ENCODE results near the gene SSR1. TPM values are rescaled to one million over a fixed set of nuclear protein-coding genes. Genes with fewer than 3 reads are reported as not detected.

SSR1 gene
- total and polyA plus RNA-seq, 4 donors = 43.6 to 115 (median 79.9) TPM

- TF ChIP-seq JUND (IDR thresholded peaks at IDR 0.05) = peak; percentile 46 to 56
- TF ChIP-seq RAD21 (IDR thresholded peaks at IDR 0.05) = peak in 1 of 2 donors; percentile 8
- TF ChIP-seq HNF4A (conservative IDR thresholded peaks at IDR 0.05) = peak in 1 of 2 donors; percentile 37
- no peak for TF ChIP-seq NR2F2 (IDR thresholded peaks at IDR 0.05)
- TF ChIP-seq RXRA (IDR thresholded peaks at IDR 0.05) = peak in 1 of 2 donors; percentile 33
- TF ChIP-seq HNF4G (IDR thresholded peaks at IDR 0.05) = no peak
- Histone ChIP-seq H3K27ac (ENCODE audit: low read depth in 1 of 2, low read length in 2 of 2) (peak overlapping the region; percentile 69 to 87), H3K36me3 (ENCODE audit: control insufficient read depth in 4 of 4, insufficient read depth in 3 of 4, low read depth in 1 of 4, low read length in 3 of 4) (peaks cover 3 to 14% (median 7%) of the 10 kb centered on the region in 4 donors), H3K9me3 (ENCODE audit: control insufficient read depth in 4 of 4, low read length in 3 of 4) (no peaks in the 10 kb centered on the region), H3K9ac (ENCODE audit: low read depth in 1 of 2, low read length in 2 of 2) (peak overlapping the region; percentile 7 to 29), H3K27me3 (ENCODE audit: control insufficient read depth in 4 of 4, insufficient read depth in 4 of 4, low read length in 3 of 4) (no peaks in the 10 kb centered on the region), H3K4me3 (ENCODE audit: low read depth in 1 of 3, low read length in 3 of 3) (no peak overlapping the region), H3K4me1 (ENCODE audit: control insufficient read depth in 4 of 4, insufficient read depth in 4 of 4, low read length in 3 of 4) (peaks cover 7 to 67% (median 57%) of the 10 kb centered on the region in 4 donors)
- DNase-seq (ENCODE audit: low spot score) = no peak
- 52% methylated on average over 8 of the region's 8 CpGs for WGBS
Measured at GRCh38 chr6:7236306-7237209, 76.4 kb downstream of the SSR1 start.

GRCh38 chr6:7235712-7236305, 77.2 kb downstream of the SSR1 start:
- 52% methylated on average over 9 of the region's 9 CpGs for WGBS
- Histone ChIP-seq H3K27me3 (ENCODE audit: control insufficient read depth in 4 of 4, insufficient read depth in 4 of 4, low read length in 3 of 4) (no peaks in the 10 kb centered on the region), H3K4me3 (ENCODE audit: low read depth in 1 of 3, low read length in 3 of 3) (no peak overlapping the region), H3K4me1 (ENCODE audit: control insufficient read depth in 4 of 4, insufficient read depth in 4 of 4, low read length in 3 of 4) (peaks cover 7 to 62% (median 50%) of the 10 kb centered on the region in 4 donors), H3K36me3 (ENCODE audit: control insufficient read depth in 4 of 4, insufficient read depth in 3 of 4, low read depth in 1 of 4, low read length in 3 of 4) (peaks cover 8 to 21% (median 10%) of the 10 kb centered on the region in 4 donors), H3K9ac (ENCODE audit: low read depth in 1 of 2, low read length in 2 of 2) (peak overlapping the region; percentile 29 to 45), H3K9me3 (ENCODE audit: control insufficient read depth in 4 of 4, low read length in 3 of 4) (no peaks in the 10 kb centered on the region), H3K27ac (ENCODE audit: low read depth in 1 of 2, low read length in 2 of 2) (peak overlapping the region; percentile 69 to 87)
- DNase-seq (ENCODE audit: low spot score) = no peak
- no peak for TF ChIP-seq EGR1 (IDR thresholded peaks at IDR 0.05; ENCODE audit: low read depth in 2 of 2)
- TF ChIP-seq MAX (IDR thresholded peaks at IDR 0.05) = no peak
- no peak for TF ChIP-seq TAF1 (conservative IDR thresholded peaks at IDR 0.05)
- TF ChIP-seq GABPA (IDR thresholded peaks at IDR 0.05 in 1 of 2, conservative IDR thresholded peaks at IDR 0.05 in 1 of 2) = no peak
- no peak for TF ChIP-seq NR2F2 (IDR thresholded peaks at IDR 0.05)
- no peak for TF ChIP-seq RXRA (IDR thresholded peaks at IDR 0.05)
- TF ChIP-seq SP1 (IDR thresholded peaks at IDR 0.05) = no peak

- no peaks in the 10 kb centered on the region for H3K27me3 ChIP-seq (ENCODE audit: control insufficient read depth in 4 of 4, insufficient read depth in 4 of 4, low read length in 3 of 4)
- H3K27ac ChIP-seq (ENCODE audit: low read depth in 1 of 2, low read length in 2 of 2) = no peak overlapping the region
- peaks cover 16 to 33% (median 22%) of the 10 kb centered on the region in 4 donors for H3K36me3 ChIP-seq (ENCODE audit: control insufficient read depth in 4 of 4, insufficient read depth in 3 of 4, low read depth in 1 of 4, low read length in 3 of 4)
- H3K9ac ChIP-seq (ENCODE audit: low read depth in 1 of 2, low read length in 2 of 2) = no peak overlapping the region
- no peak overlapping the region for H3K4me3 ChIP-seq (ENCODE audit: low read depth in 1 of 3, low read length in 3 of 3)
- no peaks in the 10 kb centered on the region for H3K9me3 ChIP-seq (ENCODE audit: control insufficient read depth in 4 of 4, low read length in 3 of 4)
- WGBS = 96% methylated on average over 3 of the region's 3 CpGs
- DNase-seq (ENCODE audit: low spot score) = no peak
- peaks cover 7 to 53% (median 41%) of the 10 kb centered on the region in 4 donors for H3K4me1 ChIP-seq (ENCODE audit: control insufficient read depth in 4 of 4, insufficient read depth in 4 of 4, low read length in 3 of 4)
- no peak for TF ChIP-seq YY1 (IDR thresholded peaks at IDR 0.05)
- no peak for TF ChIP-seq ATF3 (IDR thresholded peaks at IDR 0.05)
- no peak for TF ChIP-seq HNF4G (IDR thresholded peaks at IDR 0.05)
- TF ChIP-seq EGR1 (IDR thresholded peaks at IDR 0.05; ENCODE audit: low read depth in 2 of 2) = no peak
- TF ChIP-seq RAD21 (IDR thresholded peaks at IDR 0.05) = no peak
- no peak for TF ChIP-seq REST (IDR thresholded peaks at IDR 0.05)
- no peak for TF ChIP-seq FOXA1 (IDR thresholded peaks at IDR 0.05)
- no peak for TF ChIP-seq GABPA (IDR thresholded peaks at IDR 0.05 in 1 of 2, conservative IDR thresholded peaks at IDR 0.05 in 1 of 2)
- no peak for TF ChIP-seq ZBTB33 (IDR thresholded peaks at IDR 0.05)
- TF ChIP-seq HNF4A (conservative IDR thresholded peaks at IDR 0.05) = no peak
- no peak for TF ChIP-seq JUND (IDR thresholded peaks at IDR 0.05)
- no peak for TF ChIP-seq FOXA2 (IDR thresholded peaks at IDR 0.05)
- no peak for TF ChIP-seq NR2F2 (IDR thresholded peaks at IDR 0.05)
- TF ChIP-seq TAF1 (conservative IDR thresholded peaks at IDR 0.05) = no peak
- no peak for TF ChIP-seq CTCF (IDR thresholded peaks at IDR 0.05; ENCODE audit: low read depth, low read length, missing input control)
- no peak for TF ChIP-seq SP1 (IDR thresholded peaks at IDR 0.05)
Measured at GRCh38 chr6:7234547-7234946, 78.5 kb downstream of the SSR1 start.

All from liver (tissue), 9 donors.